ENCODE data around the gene NDC80.

The NDC80 gene

GRCh38 chr18:2627821-2628276 lies 56.5 kb downstream of the NDC80 start:
- H3K27me3 ChIP-seq (ENCODE audit: insufficient read depth, poor library complexity, severe bottlenecking), result no peaks in the 10 kb centered on the region
- H3K9me3 ChIP-seq (ENCODE audit: severe bottlenecking), result no peaks in the 10 kb centered on the region
- DNase-seq (ENCODE audit: low spot score) (no peak), ATAC-seq (ENCODE audit: low read depth) (peak; percentile 69)
- H3K27ac ChIP-seq (ENCODE audit: poor library complexity, severe bottlenecking), result no peak overlapping the region
- TF ChIP-seq CTCF (IDR thresholded peaks at IDR 0.05; ENCODE audit: poor library complexity, severe bottlenecking), result no peak
- no peak overlapping the region for H3K4me3 ChIP-seq (ENCODE audit: severe bottlenecking)
- no peaks in the 10 kb centered on the region for H3K36me3 ChIP-seq (ENCODE audit: low read depth)
- no peaks in the 10 kb centered on the region for H3K4me1 ChIP-seq (ENCODE audit: insufficient read depth, poor library complexity, severe bottlenecking)

GRCh38 chr18:2629003-2629402 lies 57.6 kb downstream of the NDC80 start:
- H3K4me1 ChIP-seq (ENCODE audit: insufficient read depth, poor library complexity, severe bottlenecking), result no peaks in the 10 kb centered on the region
- no peaks in the 10 kb centered on the region for H3K36me3 ChIP-seq (ENCODE audit: low read depth)
- no peak for DNase-seq (ENCODE audit: low spot score)
- no peaks in the 10 kb centered on the region for H3K9me3 ChIP-seq (ENCODE audit: severe bottlenecking)
- no peak for TF ChIP-seq CTCF (IDR thresholded peaks at IDR 0.05; ENCODE audit: poor library complexity, severe bottlenecking)
- ATAC-seq (ENCODE audit: low read depth), result no peak
- H3K27ac ChIP-seq (ENCODE audit: poor library complexity, severe bottlenecking), result no peak overlapping the region
- no peak overlapping the region for H3K4me3 ChIP-seq (ENCODE audit: severe bottlenecking)
- no peaks in the 10 kb centered on the region for H3K27me3 ChIP-seq (ENCODE audit: insufficient read depth, poor library complexity, severe bottlenecking)

GRCh38 chr18:2635586-2635985 lies 64.2 kb downstream of the NDC80 start:
- no peaks in the 10 kb centered on the region for H3K36me3 ChIP-seq (ENCODE audit: low read depth)
- no peak overlapping the region for H3K27ac ChIP-seq (ENCODE audit: poor library complexity, severe bottlenecking)
- ATAC-seq (ENCODE audit: low read depth), result no peak
- H3K27me3 ChIP-seq (ENCODE audit: insufficient read depth, poor library complexity, severe bottlenecking), result no peaks in the 10 kb centered on the region
- H3K4me1 ChIP-seq (ENCODE audit: insufficient read depth, poor library complexity, severe bottlenecking), result no peaks in the 10 kb centered on the region
- H3K9me3 ChIP-seq (ENCODE audit: severe bottlenecking), result no peaks in the 10 kb centered on the region
- H3K4me3 ChIP-seq (ENCODE audit: severe bottlenecking), result no peak overlapping the region
- TF ChIP-seq CTCF (IDR thresholded peaks at IDR 0.05; ENCODE audit: poor library complexity, severe bottlenecking), result no peak
- no peak for DNase-seq (ENCODE audit: low spot score)

- H3K27me3 ChIP-seq (ENCODE audit: insufficient read depth, poor library complexity, severe bottlenecking), result no peaks in the 10 kb centered on the region
- H3K36me3 ChIP-seq (ENCODE audit: low read depth), result no peaks in the 10 kb centered on the region
- no peak for DNase-seq (ENCODE audit: low spot score)
- no peak for TF ChIP-seq CTCF (IDR thresholded peaks at IDR 0.05; ENCODE audit: poor library complexity, severe bottlenecking)
- H3K4me1 ChIP-seq (ENCODE audit: insufficient read depth, poor library complexity, severe bottlenecking), result no peaks in the 10 kb centered on the region
- no peak overlapping the region for H3K27ac ChIP-seq (ENCODE audit: poor library complexity, severe bottlenecking)
- no peaks in the 10 kb centered on the region for H3K9me3 ChIP-seq (ENCODE audit: severe bottlenecking)
- ATAC-seq (ENCODE audit: low read depth), result no peak
- no peak overlapping the region for H3K4me3 ChIP-seq (ENCODE audit: severe bottlenecking)
These were observed 64.8 kb downstream of the NDC80 start for GRCh38 chr18:2636126-2636631.

GRCh38 chr18:2641638-2642037 lies 70.3 kb downstream of the NDC80 start:
- no peak for TF ChIP-seq CTCF (IDR thresholded peaks at IDR 0.05; ENCODE audit: poor library complexity, severe bottlenecking)
- DNase-seq (ENCODE audit: low spot score) (no peak), ATAC-seq (ENCODE audit: low read depth) (no peak)
- no peaks in the 10 kb centered on the region for H3K36me3 ChIP-seq (ENCODE audit: low read depth)
- no peak overlapping the region for H3K4me3 ChIP-seq (ENCODE audit: severe bottlenecking)
- H3K4me1 ChIP-seq (ENCODE audit: insufficient read depth, poor library complexity, severe bottlenecking), result no peaks in the 10 kb centered on the region
- no peak overlapping the region for H3K27ac ChIP-seq (ENCODE audit: poor library complexity, severe bottlenecking)
- H3K27me3 ChIP-seq (ENCODE audit: insufficient read depth, poor library complexity, severe bottlenecking), result no peaks in the 10 kb centered on the region
- no peaks in the 10 kb centered on the region for H3K9me3 ChIP-seq (ENCODE audit: severe bottlenecking)
